GM18511 (cell line): ENCODE results near the gene DNASE1L3.
A peak's percentile ranks its signal among the peaks of the same experiment; 100 is the strongest.
"Not testable (repeated sequence)": the region's sequence is repeated elsewhere in the genome, so short reads cannot be mapped to it uniquely, and the experiment has no call there.

Experiments used
- ATAC-seq: cut with Tn5 transposase; IDR thresholded peaks from one replicate; pipeline ENCODE4 v1.9.1; 2021; ENCODE audit warnings: mild to moderate bottlenecking, moderate library complexity; ENCODE audit not compliant: unreplicated experiment

DNASE1L3 gene

GRCh38 chr3:58236527-58237237 lies 25.9 kb upstream of the DNASE1L3 start:
- peak; percentile 25 for ATAC-seq

GRCh38 chr3:58235970-58236369 lies 25.2 kb upstream of the DNASE1L3 start:
- no peak for ATAC-seq

- no peak for ATAC-seq
Observed at GRCh38 chr3:58234516-58234931, 23.8 kb upstream of the DNASE1L3 start.

GRCh38 chr3:58231666-58232065 lies 20.9 kb upstream of the DNASE1L3 start:
- ATAC-seq: no peak

- ATAC-seq: no peak
Observed at GRCh38 chr3:58230876-58231552, 20.2 kb upstream of the DNASE1L3 start.

GRCh38 chr3:58227933-58228332 lies 17.2 kb upstream of the DNASE1L3 start:
- ATAC-seq: not testable (repeated sequence)

- ATAC-seq: no peak
Observed at GRCh38 chr3:58223855-58224254, 13.1 kb upstream of the DNASE1L3 start.

GRCh38 chr3:58222161-58222724 lies 11.5 kb upstream of the DNASE1L3 start:
- no peak for ATAC-seq

GRCh38 chr3:58218904-58219303 lies 8.1 kb upstream of the DNASE1L3 start:
- ATAC-seq: peak; percentile 12

GRCh38 chr3:58217209-58217811 lies 6.5 kb upstream of the DNASE1L3 start:
- ATAC-seq: no peak

- no peak for ATAC-seq
Observed at GRCh38 chr3:58216496-58217195, 5.9 kb upstream of the DNASE1L3 start.

GRCh38 chr3:58215317-58216025 lies 4.7 kb upstream of the DNASE1L3 start:
- ATAC-seq: no peak

- ATAC-seq: peak; percentile 81
Observed at GRCh38 chr3:58214484-58215316, 3.9 kb upstream of the DNASE1L3 start.

- no peak for ATAC-seq
Observed at GRCh38 chr3:58209933-58210332, 839 bp downstream of the DNASE1L3 start.

GRCh38 chr3:58207954-58208353 lies 2.8 kb downstream of the DNASE1L3 start:
- no peak for ATAC-seq

- no peak for ATAC-seq
Observed at GRCh38 chr3:58206406-58207011, 4.3 kb downstream of the DNASE1L3 start.

GRCh38 chr3:58205981-58206380 lies 4.8 kb downstream of the DNASE1L3 start:
- ATAC-seq: no peak

- no peak for ATAC-seq
Observed at GRCh38 chr3:58204720-58205119, 6.1 kb downstream of the DNASE1L3 start.

GRCh38 chr3:58203541-58203940 lies 7.2 kb downstream of the DNASE1L3 start:
- ATAC-seq: no peak
